GM12878 (cell line): ENCODE data around the gene JOSD2. TPM values are rescaled to one million over a fixed set of nuclear protein-coding genes. Genes with fewer than 3 reads are reported as not detected.

ENCODE experiments used
- ATAC-seq: fragments of 200-7000 bp; cut with Tn5 transposase; 3 replicates; pipeline ENCODE4 v1.9.1; 2020; ENCODE audit warnings: mild to moderate bottlenecking, moderate library complexity
- BruUV-seq: library from RNA; stranded (reverse); fragments of 400-500 nt; replicated peaks from 2 replicates; lab custom pipeline; 2021; lab: Mats Ljungman, UMichigan
- CTCF ChIA-PET: fragments of 300-600 bp; sonication (Branson Sonifier 250); formaldehyde crosslinking; extraction: SDS; loops from one replicate; lab custom pipeline; 2021; ENCODE audit warnings: inconsistent platforms; lab: Yijun Ruan, JAX
- POLR2A ChIA-PET: fragments of 350-600 bp; formaldehyde crosslinking; extraction: SDS; loops from one replicate; lab custom pipeline; 2021; ENCODE audit warnings: inconsistent platforms; lab: Charles Lee
- RAD21 ChIA-PET: fragments of 300-600 bp; sonication (Branson Sonifier 250); formaldehyde crosslinking; loops from one replicate; lab custom pipeline; 2023; ENCODE audit warnings: antibody characterized with exemption; ENCODE audit not compliant: unreplicated experiment; lab: Charles Lee
- SMC1A ChIA-PET: fragments of 300-600 bp; sonication (Branson Sonifier 250); formaldehyde crosslinking; loops from one replicate; lab custom pipeline; 2023; ENCODE audit not compliant: unreplicated experiment, uncharacterized antibody; lab: Charles Lee
- DNase-seq: peaks from one replicate; pipeline ENCODE4 v3.0.0-alpha.2; 2011; ENCODE audit warnings: low read depth, low spot score
- FAIRE-seq: peaks from 3 replicates; lab custom pipeline; 2011; peaks lifted over from hg19 to GRCh38; lab: Jason Lieb, UNC
- H2AFZ ChIP-seq: 2 replicates; pipeline ENCODE4 v1.6.0; 2011; ENCODE audit warnings: low read depth, low read length, control low read depth; ENCODE audit not compliant: control insufficient read depth
- H3K27ac ChIP-seq: 2 replicates; pipeline ENCODE4 v1.5.1; 2011; ENCODE audit warnings: control low read depth; ENCODE audit not compliant: control insufficient read depth, insufficient read depth
- H3K27me3 ChIP-seq, 2 experiments: replicated peaks in 1 of 2; 2 replicates each; pipeline versions ENCODE4 v1.6.0 to v1.6.1; 2011; ENCODE audit warnings: low read length in 1 of 2; ENCODE audit not compliant: control insufficient read depth in 2 of 2, insufficient read depth in 2 of 2
- H3K36me3 ChIP-seq, 2 experiments: 2 replicates each; pipeline ENCODE4 v1.5.1; 2011; ENCODE audit warnings: low read length in 1 of 2; ENCODE audit not compliant: control insufficient read depth in 2 of 2, insufficient read depth in 2 of 2
- H3K4me1 ChIP-seq: 2 replicates; pipeline ENCODE4 v1.6.1; 2011; ENCODE audit warnings: mild to moderate bottlenecking, low read length, moderate library complexity, mixed read lengths; ENCODE audit not compliant: control insufficient read depth, insufficient read depth
- H3K4me2 ChIP-seq: 2 replicates; pipeline ENCODE4 v1.6.0; 2011; ENCODE audit warnings: control low read depth; ENCODE audit not compliant: control insufficient read depth, insufficient read depth
- H3K4me3 ChIP-seq: fragments of 200-600 bp; sonication (generic); 2 replicates; pipeline ENCODE4 v1.5.1; 2016
- H3K79me2 ChIP-seq: 2 replicates; pipeline ENCODE4 v1.6.0; 2011; ENCODE audit warnings: low read length; ENCODE audit not compliant: control insufficient read depth, insufficient read depth
- H3K9ac ChIP-seq: 2 replicates; pipeline ENCODE4 v1.8.0; 2011; ENCODE audit warnings: low read length, control low read depth, mixed read lengths; ENCODE audit not compliant: control insufficient read depth, insufficient read depth
- H3K9me3 ChIP-seq: replicated peaks from 3 replicates; pipeline ENCODE4 v1.5.1; 2011; ENCODE audit warnings: mild to moderate bottlenecking, low read length; ENCODE audit not compliant: control insufficient read depth, insufficient read depth
- H4K20me1 ChIP-seq: 2 replicates; pipeline ENCODE4 v1.6.0; 2011; ENCODE audit not compliant: control insufficient read depth, insufficient read depth
- E2F4 ChIP-seq: IDR thresholded peaks from 2 replicates; pipeline ENCODE4 v1.6.1; 2012; ENCODE audit warnings: low read depth, low read length, improper control_type of control experiment
- MEF2A ChIP-seq: IDR thresholded peaks from 2 replicates; pipeline ENCODE4 v1.6.1; 2011; ENCODE audit warnings: low read depth, mild to moderate bottlenecking, low read length, moderate library complexity; ENCODE audit not compliant: insufficient read depth
- POLR2A ChIP-seq: IDR thresholded peaks from 2 replicates; pipeline ENCODE4 v1.6.1; 2011; ENCODE audit warnings: low read depth, mild to moderate bottlenecking, low read length
- STAT1 ChIP-seq: fragments of 450-650 bp; conservative IDR thresholded peaks from 2 replicates; pipeline ENCODE4 v1.6.1; 2014; ENCODE audit warnings: antibody characterized with exemption, mild to moderate bottlenecking
- ZBTB33 ChIP-seq: fragments of 450-650 bp; IDR thresholded peaks from 2 replicates; pipeline ENCODE4 v1.6.1; 2017; ENCODE audit warnings: mild to moderate bottlenecking
- WGBS: methylation state at CpG from one replicate; pipeline ENCODE4 v1.1.6; 2016; ENCODE audit warnings: low lambda C conversion rate; ENCODE audit not compliant: insufficient replicate concordance, insufficient coverage; ENCODE audit errors: missing lambda C conversion rate; 5-methylcytosine and 5-hydroxymethylcytosine counted together
- in situ Hi-C: fragments of 300-500 bp; cut with MboI; formaldehyde crosslinking; loops from 9 replicates; pipeline ENCODE4 v1.14.3; 2018; ENCODE audit warnings: mixed read lengths
- intact Hi-C: fragments of 100-400 bp; cut with micrococcal nuclease; formaldehyde crosslinking; loops from one replicate; pipeline ENCODE4 v1.14.2; 2022; ENCODE audit not compliant: unreplicated experiment
- polyA plus RNA-seq, 11 experiments: library from polyadenylated mRNA; depleted of rRNA in 4 of 11; unstranded in 6 of 11; stranded (reverse) in 5 of 11; fragments of >200 nt; fragmentation: Nextera tagmentation in 4 of 11; fragmentation: Illumina TruSeq in 1 of 11; extraction: Ambion mirVana in 4 of 11; extraction: Trizol in 1 of 11; gene quantifications; 1 replicate in 1 of 11; 2 replicates in 10 of 11; pipeline versions ENCODE4 v1.2.1 to v1.2.3, GENCODE V29; 2011 to 2016; ENCODE audit warnings: inconsistent platforms in 2 of 11, missing spikeins in 2 of 11, low read depth in 1 of 11
- total RNA-seq, 4 experiments: library from RNA; depleted of rRNA in 3 of 4; stranded (reverse); fragments of >200 nt in 3 of 4; fragmentation: Illumina TruSeq in 1 of 4; extraction: Trizol in 1 of 4; gene quantifications; 2 replicates each; pipeline versions ENCODE4 v1.2.1 to v1.2.3, GENCODE V29; 2013 to 2021

The JOSD2 gene
- total and polyA plus RNA-seq, 10 of the 15 experiments (the other 5 are each of a cell fraction or from before 2014, with no cell fraction given): 0.91 to 26.7 (median 13.0) TPM

GRCh38 chr19:50480281-50481111 lies 30.5 kb downstream of the JOSD2 start:
- DNase-seq (no peak), FAIRE-seq (no peak), ATAC-seq (no peak)
- H3K27ac ChIP-seq: no peak overlapping the region
- in situ Hi-C loops: no loop called here
- no peaks in the 10 kb centered on the region for H4K20me1 ChIP-seq
- peak; percentile 11; the same call in 1 of the 2 replicates for TF ChIP-seq POLR2A
- TF ChIP-seq STAT1: no peak
- TF ChIP-seq ZBTB33: no peak
- no peak for TF ChIP-seq MEF2A
- TF ChIP-seq E2F4: no peak
- H3K27me3 ChIP-seq: no peaks in the 10 kb centered on the region
- ChIA-PET CTCF (no interaction called here), RAD21 (no interaction called here), POLR2A (no interaction called here), SMC1A (no interaction called here)
- WGBS: 90% methylated on average over 32 of the region's 37 CpGs
- no peak overlapping the region for H3K4me2 ChIP-seq
- peaks cover 12 to 21% of the 10 kb centered on the region in 2 experiments; a peak in 3 of 4 replicates for H3K36me3 ChIP-seq
- intact Hi-C loops: no loop called here
- no peaks in the 10 kb centered on the region for H3K4me1 ChIP-seq
- no TSS peak for BruUV-seq
- H3K9ac ChIP-seq: no peak overlapping the region
- no peak overlapping the region for H2AFZ ChIP-seq
- H3K4me3 ChIP-seq: no peak overlapping the region
- peaks cover 22% of the 10 kb centered on the region for H3K79me2 ChIP-seq
- H3K9me3 ChIP-seq: peaks cover 6% of the 10 kb centered on the region; the same call in 2 of the 3 replicates
